SKM-1 (cell line): ENCODE measurements around the gene CDH22.

ENCODE experiments used
- DNase-seq: peaks from one replicate; lab custom pipeline; 2025; ENCODE audit not compliant: unreplicated experiment; lab: John Stamatoyannopoulos, UW

CDH22 gene

DNA sequence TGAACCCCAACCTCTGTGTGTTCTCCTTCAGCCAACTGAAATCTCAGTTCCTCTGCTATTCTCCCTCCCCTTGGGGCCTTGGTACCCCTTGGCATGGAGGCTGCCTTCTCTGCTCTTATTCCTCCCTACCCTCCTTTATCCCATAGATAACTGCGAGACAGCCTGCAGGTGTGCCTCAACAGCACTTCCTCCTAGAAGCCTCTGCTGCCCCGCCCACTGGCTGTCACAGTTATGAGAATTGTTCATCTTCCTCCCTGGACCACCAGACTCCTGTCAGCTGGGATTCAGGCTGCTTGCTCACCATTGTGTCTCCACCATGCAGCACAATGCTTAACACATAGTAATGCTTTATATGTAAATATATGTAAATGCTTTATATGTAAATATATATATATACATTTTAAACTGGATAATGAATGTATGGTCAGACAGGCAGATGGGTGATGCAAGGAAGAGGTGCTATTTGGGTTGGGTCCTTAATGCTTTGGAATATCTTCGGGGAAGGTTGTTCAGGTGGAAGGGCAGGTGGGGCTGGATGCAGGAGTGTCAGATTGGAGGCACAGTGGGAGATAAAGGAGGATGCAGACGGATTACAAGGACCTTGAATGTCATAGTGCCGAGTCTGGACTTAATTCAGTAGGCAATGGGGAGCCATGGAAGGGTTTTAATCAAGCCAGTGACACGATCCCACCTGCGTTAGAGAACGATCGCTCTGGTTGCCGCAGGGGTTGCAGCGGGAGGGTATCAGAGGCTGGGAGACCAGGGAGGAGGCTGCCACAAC is 4.9 kb downstream of the CDH22 start:
- DNase-seq, result no peak

DNA sequence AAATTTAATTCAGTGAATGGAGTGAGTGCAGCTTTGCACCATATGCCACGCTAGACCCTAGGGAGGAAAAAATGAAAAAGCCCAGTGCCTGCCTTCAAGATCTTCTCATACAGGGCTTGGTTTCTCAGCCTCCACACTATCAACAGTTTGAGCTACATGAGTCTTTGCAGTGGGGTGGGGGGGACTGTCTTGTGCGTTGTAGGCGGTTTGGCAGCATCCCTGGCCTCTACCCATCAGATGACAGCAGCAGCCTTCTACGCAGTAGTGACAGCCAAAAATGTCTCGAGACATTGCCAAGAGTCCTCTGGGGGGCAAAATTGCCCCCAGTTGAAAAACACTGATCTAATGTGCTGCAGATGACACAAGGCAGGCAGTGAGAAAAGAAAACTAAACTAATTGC is 6.2 kb downstream of the CDH22 start:
- DNase-seq, result no peak

DNA sequence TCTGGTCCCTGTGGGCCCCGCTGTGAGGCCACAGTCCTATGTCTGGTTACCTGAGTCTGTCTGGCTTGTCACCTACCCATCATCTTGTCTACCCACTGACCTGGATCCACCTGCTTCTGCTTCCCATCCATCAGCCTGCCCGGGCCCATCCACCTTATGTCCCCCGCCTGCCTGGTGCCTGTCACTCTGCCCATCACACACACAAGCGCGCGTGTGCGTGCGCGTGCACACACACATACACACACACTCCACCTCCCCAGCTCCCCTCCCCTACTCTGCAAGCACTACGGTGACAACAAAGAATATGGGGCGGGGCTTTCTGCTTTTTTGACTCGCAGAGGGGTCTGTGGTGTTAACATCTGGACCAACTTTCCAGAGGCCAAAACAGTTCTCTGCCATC is 8.0 kb downstream of the CDH22 start:
- DNase-seq, result no peak

DNA sequence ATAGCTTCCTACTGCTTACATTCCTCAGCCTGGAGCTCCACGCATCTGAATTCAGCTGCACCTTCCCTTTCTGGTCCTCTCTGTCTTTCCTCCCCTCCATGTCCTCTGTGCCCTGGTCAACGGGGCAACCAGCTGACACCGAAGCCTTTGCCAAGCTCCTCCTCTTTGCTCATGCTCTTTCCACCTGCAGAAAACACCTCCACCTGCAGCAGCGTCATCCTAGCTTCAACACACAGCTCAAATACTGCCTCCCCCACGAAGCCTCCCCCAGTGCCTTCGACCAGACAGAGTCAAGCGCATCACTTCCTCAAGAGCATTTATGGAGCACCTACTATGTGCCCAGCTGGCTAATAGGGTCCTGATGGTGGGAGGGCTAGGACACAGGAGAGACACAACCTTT is 9.2 kb downstream of the CDH22 start:
- DNase-seq, result no peak

DNA sequence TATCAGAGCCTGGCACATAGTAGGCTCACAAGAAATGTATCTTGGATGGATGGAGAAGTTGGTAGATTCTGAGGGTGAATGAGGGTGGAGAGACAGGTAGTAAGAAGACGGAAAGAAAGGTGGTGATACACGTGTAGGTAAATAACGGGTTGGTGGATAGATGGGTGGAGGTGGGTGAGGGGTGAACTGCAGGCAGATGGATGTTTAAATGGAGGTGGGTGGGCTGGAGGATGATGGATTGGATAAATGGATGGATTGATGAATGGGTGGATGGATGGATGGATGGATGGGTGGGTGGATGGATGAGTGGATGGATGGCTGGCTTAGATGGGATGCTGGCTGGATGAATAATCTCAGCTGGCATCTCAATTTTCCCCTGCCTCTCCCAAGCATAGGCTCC is 9.9 kb downstream of the CDH22 start:
- no peak for DNase-seq

DNA sequence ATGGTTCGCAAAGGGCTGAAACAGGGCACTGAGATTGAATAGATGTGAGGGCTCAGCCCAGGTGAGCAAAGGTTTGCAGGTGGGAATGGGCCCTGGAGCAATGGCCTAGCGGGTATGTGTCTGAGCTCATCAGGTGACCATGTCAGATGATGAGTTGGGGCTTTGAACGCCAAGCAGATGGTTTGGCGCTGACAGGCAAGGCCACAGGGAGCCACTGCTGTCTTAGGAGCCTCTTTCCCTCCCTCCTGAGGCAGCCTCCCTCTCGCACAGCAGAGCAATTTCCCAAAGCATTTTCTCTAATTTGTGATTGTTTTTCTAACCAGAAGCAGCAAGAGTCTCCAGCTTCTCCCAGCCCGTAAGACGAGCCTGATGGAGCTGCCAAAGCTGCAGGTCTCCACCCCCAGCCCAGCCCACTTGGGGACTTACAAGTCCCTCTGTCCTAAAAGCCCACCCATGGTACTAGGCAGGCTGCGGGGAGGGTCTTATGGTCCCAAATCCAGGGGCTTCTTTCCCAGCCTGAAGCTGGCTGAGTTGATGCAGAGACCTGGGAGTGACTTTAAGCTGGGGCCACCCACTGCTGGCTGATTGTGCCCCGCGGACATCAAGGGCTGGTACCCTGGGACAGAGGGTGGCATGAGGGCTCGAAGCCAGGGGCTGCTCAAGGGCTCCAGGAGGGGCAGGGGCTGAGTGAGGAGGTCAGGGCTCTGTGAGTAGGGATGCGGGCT is 11.6 kb downstream of the CDH22 start:
- no peak for DNase-seq

DNA sequence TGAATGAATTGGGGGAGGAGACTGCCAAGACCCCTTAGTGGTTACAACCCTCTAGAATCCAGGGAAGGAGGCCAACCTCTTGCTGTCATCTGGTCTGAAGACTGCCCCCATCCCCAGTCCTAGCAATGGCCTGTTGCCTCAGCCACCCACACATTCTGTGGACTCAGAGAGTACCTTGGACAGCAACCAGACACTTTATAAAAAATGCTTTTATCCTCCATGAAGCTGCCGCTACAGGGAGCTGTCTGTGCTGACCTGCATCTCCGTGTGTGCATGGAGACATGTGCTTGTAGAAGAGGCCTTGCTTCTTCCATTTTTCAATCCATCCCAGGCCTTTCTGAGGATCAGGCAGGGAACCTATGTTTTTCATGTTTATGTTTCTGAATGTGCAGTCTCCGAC is 15.2 kb downstream of the CDH22 start:
- no peak for DNase-seq

DNA sequence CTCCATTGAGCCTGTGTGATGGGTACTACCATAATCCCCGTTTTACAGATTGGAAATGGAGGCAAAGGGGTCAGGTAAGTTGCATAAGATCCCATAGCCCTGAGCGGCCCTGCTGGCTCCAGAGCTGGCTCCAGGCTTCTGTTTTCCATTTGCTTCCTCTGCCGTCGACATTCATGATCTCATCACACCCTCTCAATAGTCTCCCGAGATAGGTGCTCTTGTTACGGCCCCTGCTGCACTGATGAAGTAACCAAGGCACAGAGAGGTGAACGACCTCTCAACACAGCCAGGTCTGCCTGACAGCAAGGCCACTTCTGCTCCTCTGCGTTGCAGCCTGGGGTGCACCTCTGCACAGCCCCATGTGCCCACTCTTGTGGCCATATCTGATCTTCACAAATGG is 16.9 kb downstream of the CDH22 start:
- no peak for DNase-seq

DNA sequence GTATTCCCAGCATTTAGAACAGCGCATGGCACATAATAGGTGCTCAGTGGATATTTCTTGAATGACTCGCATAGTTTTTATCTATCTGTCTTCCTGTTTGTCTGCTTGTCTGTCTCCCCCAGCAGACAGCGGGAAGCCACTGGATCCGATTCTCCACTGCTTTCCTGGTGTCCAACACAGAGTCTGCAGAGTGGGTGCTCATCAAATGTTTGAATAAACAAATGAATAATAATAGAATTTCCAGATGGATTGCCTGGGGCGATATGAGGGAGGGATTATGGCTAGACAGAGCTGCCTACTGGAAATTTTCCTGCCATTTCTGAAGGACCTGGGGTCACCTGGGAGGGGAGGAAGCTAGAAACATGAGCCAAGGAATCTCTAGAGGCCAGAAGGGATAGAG is 18.9 kb downstream of the CDH22 start:
- DNase-seq, result no peak

DNA sequence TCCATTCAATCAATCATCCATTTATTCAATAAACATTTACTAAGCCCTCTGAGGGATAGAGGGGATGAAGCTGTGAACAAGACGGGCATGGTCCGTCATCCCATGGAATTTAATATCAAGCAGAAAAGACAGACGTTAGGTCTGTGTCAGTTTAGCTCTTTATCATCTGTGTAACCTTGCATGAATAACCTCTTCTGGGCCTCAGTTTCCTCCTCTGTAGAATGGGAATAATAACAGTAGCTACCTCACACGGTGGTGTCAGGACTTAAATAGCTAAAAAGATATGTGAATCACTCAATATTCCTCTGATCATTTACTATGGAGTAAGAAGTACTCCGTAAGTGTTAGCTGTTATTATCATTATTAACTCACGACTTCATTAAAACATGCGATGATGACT is 21.3 kb downstream of the CDH22 start:
- DNase-seq, result no peak

DNA sequence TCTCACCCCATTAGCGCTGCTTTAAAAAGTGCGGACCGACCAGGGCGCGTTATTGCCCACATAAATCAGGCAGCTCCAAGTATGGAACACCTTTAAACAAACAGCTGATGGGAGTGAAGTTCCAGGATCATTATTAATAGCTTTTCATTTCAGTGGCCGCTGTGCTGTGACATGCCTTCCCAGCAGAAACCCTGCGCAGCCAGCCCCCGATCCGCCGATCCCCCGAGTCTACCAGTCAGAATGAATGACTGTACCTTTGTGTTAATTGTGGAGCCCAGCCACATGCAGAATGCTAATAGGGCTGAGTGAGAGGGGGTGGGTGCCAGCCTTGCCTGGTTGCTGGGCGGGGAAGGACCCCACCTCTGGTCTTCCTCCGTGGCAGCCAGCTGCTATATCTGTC is 21.9 kb downstream of the CDH22 start:
- DNase-seq, result no peak

DNA sequence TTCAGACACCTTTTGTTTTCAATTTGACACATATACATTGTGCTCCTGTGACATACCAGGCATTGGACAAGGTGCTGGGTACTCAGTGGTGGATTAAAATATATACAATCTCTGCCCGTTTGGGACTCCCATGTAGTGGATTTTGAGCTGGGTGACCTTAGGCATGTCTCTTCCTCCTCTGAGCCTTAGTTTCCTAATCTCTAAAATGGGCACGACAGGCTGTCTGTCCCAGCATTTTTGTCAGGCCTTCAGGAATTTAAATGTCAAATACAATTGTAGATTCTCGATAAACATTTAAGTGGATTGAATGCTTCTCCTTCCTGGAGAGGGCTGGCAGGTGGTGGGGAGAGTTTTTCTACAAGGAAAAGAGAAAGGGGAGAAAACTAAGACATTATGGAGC is 22.6 kb downstream of the CDH22 start:
- DNase-seq, result no peak

DNA sequence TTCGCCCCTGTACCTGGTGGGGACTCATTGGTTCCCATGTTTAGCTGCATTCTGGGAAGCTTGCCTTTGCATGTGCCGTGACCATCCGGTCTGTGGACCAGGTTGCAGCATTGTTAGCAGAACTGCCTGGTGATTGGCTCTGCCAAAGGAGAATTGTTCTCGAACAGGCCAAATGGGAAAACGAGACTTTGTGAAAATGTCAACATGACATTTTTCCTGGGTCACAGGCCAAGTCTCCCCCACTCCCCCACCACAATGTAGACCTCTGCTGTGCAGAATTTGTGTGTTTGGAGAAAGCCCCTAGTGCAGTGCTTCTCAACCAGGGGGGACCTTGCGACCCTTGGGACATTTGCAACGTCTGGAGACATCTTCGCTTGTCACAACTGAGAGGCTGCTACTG is 23.2 kb downstream of the CDH22 start:
- DNase-seq, result no peak

DNA sequence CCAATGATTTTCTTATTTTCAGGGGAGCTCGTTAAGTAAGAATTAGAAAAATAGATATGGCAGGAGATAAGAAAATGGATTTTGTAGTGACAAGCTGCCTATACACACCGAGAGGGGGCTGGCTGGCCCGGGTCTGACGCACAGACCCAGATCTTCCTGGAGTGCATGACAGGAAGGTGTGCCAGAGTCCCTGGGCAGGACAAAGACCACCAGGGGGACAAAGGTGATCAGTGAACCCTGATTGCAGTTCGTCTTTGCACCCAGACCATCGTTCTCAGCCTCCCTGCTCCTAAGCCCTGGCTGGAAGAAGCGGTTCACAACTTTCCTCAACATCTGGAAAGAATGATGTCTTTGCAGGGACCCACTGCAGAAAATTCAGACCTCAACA is 24.3 kb downstream of the CDH22 start:
- no peak for DNase-seq

DNA sequence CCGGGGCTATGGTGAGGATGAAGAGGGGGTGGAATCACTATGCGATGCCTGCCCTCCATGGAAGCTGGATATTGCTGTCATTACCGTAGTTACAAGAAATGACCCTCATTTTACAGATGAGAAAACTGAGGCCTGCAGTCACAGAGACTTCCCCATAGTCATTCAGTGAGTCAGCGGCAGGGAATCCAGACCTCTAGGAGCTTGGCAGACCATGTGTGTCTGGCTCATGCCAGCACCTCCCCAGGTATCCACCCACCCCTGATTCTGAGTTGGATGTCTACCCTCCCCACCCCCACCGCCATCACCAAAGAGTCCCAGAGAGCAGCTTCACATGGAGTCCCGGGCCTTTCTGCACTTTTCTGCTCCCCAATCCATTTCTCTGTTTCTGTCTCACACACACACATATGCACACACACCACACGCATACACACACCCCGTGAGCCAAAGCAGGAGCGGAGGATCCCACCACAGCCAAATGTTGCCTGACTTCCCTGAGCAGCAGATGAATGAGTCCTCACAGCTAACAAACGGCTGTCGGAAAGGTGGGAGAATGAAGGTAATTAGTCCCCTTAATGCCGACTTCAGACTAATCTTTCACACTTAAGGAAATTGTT is 24.8 kb downstream of the CDH22 start:
- DNase-seq, result no peak

DNA sequence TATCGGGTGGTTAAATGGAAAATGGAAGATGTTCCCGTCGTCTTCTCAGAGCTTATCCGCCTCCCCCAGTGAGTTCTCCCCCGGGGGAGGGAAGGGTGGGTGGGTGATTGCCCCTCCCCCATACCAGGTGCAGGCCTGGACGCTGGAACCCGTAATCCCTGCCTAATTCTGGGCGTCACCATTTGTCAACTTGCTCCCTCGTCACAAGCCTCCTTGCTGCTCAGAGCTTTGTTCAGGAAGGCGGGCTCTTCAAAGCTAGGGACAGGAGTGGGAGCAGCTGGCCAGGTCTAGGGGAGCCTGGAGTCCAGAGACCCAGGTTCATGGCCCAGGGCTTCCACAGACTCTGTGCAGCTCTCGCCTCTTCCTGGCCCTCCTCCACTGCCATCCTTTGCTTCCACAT is 25.6 kb downstream of the CDH22 start:
- no peak for DNase-seq

DNA sequence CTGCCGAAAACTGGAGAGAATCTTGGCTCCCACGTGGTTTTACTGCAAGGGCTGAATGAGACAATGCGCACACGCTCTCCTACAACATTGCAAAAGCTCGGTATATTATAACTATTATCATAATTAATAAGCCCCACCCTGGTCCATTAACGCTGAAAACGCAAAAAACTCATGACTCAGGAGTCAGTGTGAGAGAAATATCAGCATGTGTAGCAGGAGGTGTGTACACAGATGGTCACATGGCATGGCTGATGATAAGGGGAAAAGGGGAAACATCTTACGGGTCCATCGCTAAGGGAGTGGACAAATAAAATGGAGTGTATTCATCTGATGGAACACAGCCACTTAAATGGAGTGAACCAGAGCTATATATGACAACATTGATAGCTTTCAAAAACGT is 29.2 kb downstream of the CDH22 start:
- DNase-seq, result no peak

DNA sequence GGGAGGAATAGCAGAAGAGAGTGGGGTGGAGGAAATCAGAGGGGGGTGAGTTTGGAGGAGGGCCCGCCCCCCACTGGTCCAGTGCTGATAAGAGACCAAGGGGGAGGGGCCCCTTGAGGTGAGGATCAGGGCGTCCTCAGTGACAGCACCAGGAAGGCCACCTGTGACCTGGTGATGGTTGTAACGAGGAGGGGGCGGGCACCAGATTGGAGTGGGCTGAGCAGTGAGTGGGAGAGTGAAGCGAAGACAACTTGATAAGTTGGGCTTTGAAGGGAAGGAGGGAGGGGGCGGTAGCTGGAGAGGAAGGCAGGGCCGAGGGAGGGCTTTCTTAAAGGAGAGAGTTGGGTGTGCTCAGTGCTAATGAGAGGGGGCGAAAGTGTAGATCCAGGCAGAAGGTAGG is 30.7 kb downstream of the CDH22 start:
- DNase-seq, result no peak

DNA sequence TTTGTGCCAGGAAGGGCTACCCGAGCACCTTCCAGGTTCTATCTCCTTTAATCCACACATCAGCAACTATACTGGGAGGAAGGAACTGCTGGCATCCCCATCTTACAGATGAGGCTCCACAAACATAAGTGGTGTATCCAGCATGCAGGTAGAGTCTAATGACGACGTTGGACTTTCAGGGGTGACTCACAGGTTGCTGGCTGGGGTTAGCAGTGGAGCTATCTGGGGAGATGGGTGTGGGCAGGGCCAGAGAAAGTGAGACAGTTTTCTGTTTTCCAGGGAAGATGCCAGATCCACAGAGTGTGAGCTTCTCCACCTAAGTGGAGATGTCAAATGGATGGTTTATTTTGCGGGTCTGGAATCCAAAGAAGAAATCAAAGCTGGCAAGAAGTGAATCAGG is 31.8 kb downstream of the CDH22 start:
- no peak for DNase-seq

DNA sequence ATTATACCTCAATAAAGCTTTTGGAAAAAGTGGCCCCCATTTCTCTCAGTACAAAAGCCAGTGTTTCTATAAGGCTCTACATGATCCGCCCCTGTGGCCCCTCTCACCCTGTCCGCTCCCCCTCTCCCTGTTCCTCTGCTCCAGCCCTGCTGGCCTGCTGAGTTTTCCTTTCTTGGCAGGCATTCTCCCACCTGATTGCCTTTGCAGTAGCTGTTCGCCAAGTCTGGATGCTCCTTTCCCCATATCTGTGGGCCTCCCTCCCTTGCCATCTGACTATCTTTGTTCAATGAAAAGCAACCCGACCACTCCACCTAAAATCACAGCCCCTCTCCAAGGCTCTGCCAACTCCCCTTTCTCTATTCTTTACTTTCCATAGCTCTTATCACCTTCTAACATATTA is 33.2 kb downstream of the CDH22 start:
- no peak for DNase-seq

DNA sequence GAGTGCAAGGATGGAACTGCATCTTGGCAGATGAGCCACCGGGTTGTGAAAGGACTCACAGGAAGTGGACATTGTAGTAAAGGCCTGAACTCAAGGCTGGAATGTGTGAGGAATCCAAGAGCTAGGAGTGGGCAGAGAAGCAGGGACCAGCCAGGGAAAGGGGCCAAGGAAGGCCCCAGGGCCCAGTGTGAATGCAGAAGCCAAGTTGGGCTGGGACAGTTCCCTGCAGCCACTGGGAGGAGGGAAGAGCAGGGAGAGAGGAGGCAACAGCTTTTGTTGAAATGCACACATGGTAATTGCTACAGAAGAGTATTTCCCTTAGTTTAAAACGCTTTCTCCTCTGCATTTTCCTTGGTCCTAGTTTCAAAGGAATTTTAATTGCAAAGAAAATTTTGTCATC is 34.6 kb downstream of the CDH22 start:
- no peak for DNase-seq

DNA sequence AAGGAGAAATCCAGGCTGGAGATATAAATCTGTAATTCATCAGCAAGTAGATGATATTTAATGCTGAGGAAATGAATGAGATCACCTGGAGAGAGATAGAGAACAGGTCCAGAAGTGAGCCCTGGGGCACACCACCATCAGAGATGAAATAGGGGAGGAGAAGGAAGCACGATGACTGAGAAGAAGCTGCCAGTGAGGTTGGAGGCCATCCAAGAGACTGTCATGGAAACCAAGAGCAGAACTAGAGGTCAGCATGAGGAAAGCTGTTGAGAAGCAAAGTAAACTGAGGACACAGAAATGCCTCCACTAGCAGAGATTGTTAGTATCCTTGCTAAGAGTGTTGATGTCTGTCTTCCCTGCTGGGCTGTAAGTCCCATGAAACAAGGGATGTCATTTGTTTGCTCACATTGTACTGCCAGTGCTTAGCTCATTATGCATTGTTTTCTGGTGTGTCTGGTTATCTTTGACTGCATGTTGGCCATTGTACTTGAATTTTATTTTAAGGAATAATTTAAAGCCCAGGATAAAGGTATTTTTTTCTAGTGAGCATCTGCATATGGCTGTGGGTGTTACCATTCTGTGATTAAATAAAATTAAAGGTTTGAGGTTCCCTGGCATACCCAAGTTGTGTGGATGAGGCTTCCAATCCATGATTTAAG is 35.8 kb downstream of the CDH22 start:
- no peak for DNase-seq
